K562 (cell line): ENCODE data around the gene TMEM135. TPM values are rescaled to one million over a fixed set of nuclear protein-coding genes. Genes with fewer than 3 reads are reported as not detected.
A peak's percentile ranks its signal among the peaks of the same experiment; 100 is the strongest.

Experiments
- ATF7 ChIP-seq: fragments of 450-650 bp; IDR thresholded peaks from 2 replicates; pipeline ENCODE4 v1.7.1; 2014; ENCODE audit warnings: mild to moderate bottlenecking, moderate library complexity
- CEBPB ChIP-seq: fragments of 450-650 bp; IDR thresholded peaks from 2 replicates; pipeline ENCODE4 v1.6.1; 2016; ENCODE audit warnings: missing genetic modification characterization, missing compliant biosample characterization
- ERF ChIP-seq: fragments of 450-650 bp; formaldehyde crosslinking; IDR thresholded peaks from 2 replicates; pipeline ENCODE4 v1.4.0; 2020; ENCODE audit warnings: mild to moderate bottlenecking, mixed read lengths
- FOSL1 ChIP-seq: fragments of 200-800 bp; sonication (Bioruptor generic); conservative IDR thresholded peaks from 2 replicates; pipeline ENCODE4 v1.6.1; 2016; ENCODE audit warnings: missing genetic modification characterization, missing compliant biosample characterization
- GTF2B ChIP-seq: IDR thresholded peaks from 2 replicates; pipeline ENCODE4 v1.6.1; 2011; ENCODE audit not compliant: insufficient read length; ENCODE audit errors: extremely low read depth
- HES1 ChIP-seq: fragments of 450-650 bp; IDR thresholded peaks from 2 replicates; pipeline ENCODE4 v1.6.1; 2016; ENCODE audit warnings: low read depth, mild to moderate bottlenecking, moderate library complexity
- HNRNPLL ChIP-seq: fragments of 200-400 bp; formaldehyde crosslinking; IDR thresholded peaks from 2 replicates; pipeline ENCODE4 v1.6.1; 2017; ENCODE audit warnings: low read length, low read depth, mild to moderate bottlenecking; ENCODE audit not compliant: poor library complexity, severe bottlenecking
- KAT8 ChIP-seq: fragments of 450-650 bp; IDR thresholded peaks from 2 replicates; pipeline ENCODE4 v1.6.1; 2016; ENCODE audit warnings: low read depth, mild to moderate bottlenecking
- LEF1 ChIP-seq: fragments of 450-650 bp; IDR thresholded peaks from 2 replicates; pipeline ENCODE4 v1.6.1; 2016; ENCODE audit warnings: mild to moderate bottlenecking
- MEIS2 ChIP-seq: fragments of 450-650 bp; IDR thresholded peaks from 2 replicates; pipeline ENCODE4 v1.6.1; 2014; ENCODE audit warnings: mild to moderate bottlenecking; ENCODE audit not compliant: partially characterized antibody
- NR0B1 ChIP-seq: fragments of 450-650 bp; IDR thresholded peaks from one replicate; pipeline ENCODE4 v1.6.1; 2018; ENCODE audit warnings: mild to moderate bottlenecking, moderate library complexity; ENCODE audit not compliant: partially characterized antibody
- TOE1 ChIP-seq, 2 experiments: fragments of 450-650 bp in 1 of 2; sonication (generic) in 1 of 2; formaldehyde crosslinking in 1 of 2; IDR thresholded peaks; 2 replicates each; pipeline versions ENCODE4 v1.7.1 to v1.8.0; 2016 to 2022; ENCODE audit warnings: borderline replicate concordance in 2 of 2, mild to moderate bottlenecking in 2 of 2, antibody characterized with exemption in 1 of 2, inconsistent platforms in 1 of 2, low read depth in 1 of 2, missing genetic modification reagents in 1 of 2, moderate library complexity in 1 of 2
- USF2 ChIP-seq: sonication (generic); formaldehyde crosslinking; IDR thresholded peaks from 2 replicates; pipeline ENCODE4 v1.5.0; 2020; ENCODE audit warnings: missing genetic modification reagents
- ZNF277 ChIP-seq: fragments of 250-450 bp; sonication (Bioruptor Pico); IDR thresholded peaks from 2 replicates; pipeline ENCODE4 v1.8.0; 2022; ENCODE audit warnings: inconsistent platforms, mild to moderate bottlenecking, moderate library complexity, borderline replicate concordance
- ZNF354B ChIP-seq: fragments of 250-450 bp; sonication (Bioruptor Pico); IDR thresholded peaks from 2 replicates; pipeline ENCODE4 v1.4.0; 2020
- ZNF395 ChIP-seq: fragments of 200-800 bp; sonication (Bioruptor generic); IDR thresholded peaks from 2 replicates; pipeline ENCODE4 v1.6.1; 2017; ENCODE audit warnings: missing genetic modification characterization, missing compliant biosample characterization
- ZNF639 ChIP-seq, 2 experiments: fragments of 200-800 bp in 1 of 2; sonication (Bioruptor generic) in 1 of 2; sonication (generic) in 1 of 2; formaldehyde crosslinking in 1 of 2; IDR thresholded peaks in 1 of 2; conservative IDR thresholded peaks in 1 of 2; 2 replicates each; pipeline versions ENCODE4 v1.5.0 to v1.6.1; 2016 to 2020; ENCODE audit warnings: missing compliant biosample characterization in 1 of 2, missing genetic modification characterization in 1 of 2, missing genetic modification reagents in 1 of 2
- polyA plus RNA-seq, 8 experiments: library from polyadenylated mRNA; depleted of rRNA in 4 of 8; stranded (reverse) in 5 of 8; unstranded in 3 of 8; fragments of >200 nt; fragmentation: Nextera tagmentation in 2 of 8; fragmentation: Illumina TruSeq in 1 of 8; extraction: Ambion mirVana in 2 of 8; extraction: Trizol in 1 of 8; gene quantifications; 2 replicates each; pipeline versions ENCODE4 v1.2.1 to v1.2.3, GENCODE V29; 2011 to 2014; ENCODE audit warnings: inconsistent platforms in 1 of 8, missing spikeins in 1 of 8
- total RNA-seq, 7 experiments: library from RNA; depleted of rRNA in 6 of 7; stranded (reverse); fragments of >200 nt in 6 of 7; fragmentation: Illumina TruSeq in 2 of 7; extraction: Trizol in 2 of 7; gene quantifications; 2 replicates each; pipeline versions ENCODE4 v1.2.1 to v1.2.3, GENCODE V29; 2011 to 2021; ENCODE audit warnings: low replicate concordance in 1 of 7

Gene TMEM135
- total and polyA plus RNA-seq, 9 of the 15 experiments (the other 6 are each of a cell fraction or from before 2014, with no cell fraction given), result 17.3 to 53.6 (median 24.9) TPM

- TF ChIP-seq CEBPB (tag) (no peak), TOE1 (IDR thresholded peaks at IDR 0.05; ENCODE audit: borderline replicate concordance) (peak; percentile 80), TOE1 (CRISPR knock-in tag; IDR thresholded peaks at IDR 0.05; ENCODE audit: borderline replicate concordance, low read depth) (no peak), ZNF354B (CRISPR knock-in tag) (no peak), USF2 (CRISPR knock-in tag) (peak; percentile 90), ZNF395 (peak; percentile 58; the same call in 1 of the 2 replicates), MEIS2 (peak; percentile 65), NR0B1 (no peak), ZNF639 (CRISPR knock-in tag; conservative IDR thresholded peaks at IDR 0.05 in 1 of 2, IDR thresholded peaks at IDR 0.05 in 1 of 2) (peak in 1 of 2 experiments; percentile 81; a peak in 2 of 4 replicates), HES1 (peak; percentile 93), HNRNPLL (no peak), ATF7 (peak; percentile 84), KAT8 (no peak), GTF2B (no peak), ZNF277 (no peak), FOSL1 (tag) (peak; percentile 67; the same call in 1 of the 2 replicates), ERF (no peak), LEF1 (peak; percentile 99)
Observed at GRCh38 chr11:86999859-87000753, 37.6 kb upstream of the TMEM135 start (continued).
